Kasumi-1 (cell line): ENCODE measurements around the gene TMC3.

Source experiments
- DNase-seq, 2 experiments: peaks; one replicate each; lab custom pipeline; 2025; lab: John Stamatoyannopoulos, UW

Gene TMC3

GRCh38 chr15:81373775-81374395, at the start of gene TMC3:
Gene TMC3, minus strand, starts transcription at chr15:81374213. Its CDS starts 136 bp downstream, at chr15:81374077.
- DNase-seq, result no peak

DNA sequence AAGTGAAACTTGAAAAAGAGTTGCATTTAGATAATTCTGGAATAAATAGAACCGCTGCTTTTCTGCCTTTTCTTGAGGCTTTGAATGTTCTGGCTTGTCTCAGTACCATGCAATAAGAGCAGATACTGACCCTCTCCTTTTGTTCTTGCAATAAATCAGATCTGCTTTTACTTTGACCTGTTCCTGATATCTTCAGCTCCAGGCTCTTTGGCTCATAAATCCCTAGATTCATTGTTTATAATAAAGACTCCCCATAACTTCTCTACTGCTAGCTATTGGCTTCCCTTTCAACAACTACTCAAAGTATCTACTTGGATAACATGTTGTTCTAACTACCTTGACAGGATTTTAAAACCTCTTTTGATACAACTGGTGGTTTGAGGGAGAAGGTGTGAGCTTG, 47.4 kb upstream of the TMC3 start:
- DNase-seq, result no peak

DNA sequence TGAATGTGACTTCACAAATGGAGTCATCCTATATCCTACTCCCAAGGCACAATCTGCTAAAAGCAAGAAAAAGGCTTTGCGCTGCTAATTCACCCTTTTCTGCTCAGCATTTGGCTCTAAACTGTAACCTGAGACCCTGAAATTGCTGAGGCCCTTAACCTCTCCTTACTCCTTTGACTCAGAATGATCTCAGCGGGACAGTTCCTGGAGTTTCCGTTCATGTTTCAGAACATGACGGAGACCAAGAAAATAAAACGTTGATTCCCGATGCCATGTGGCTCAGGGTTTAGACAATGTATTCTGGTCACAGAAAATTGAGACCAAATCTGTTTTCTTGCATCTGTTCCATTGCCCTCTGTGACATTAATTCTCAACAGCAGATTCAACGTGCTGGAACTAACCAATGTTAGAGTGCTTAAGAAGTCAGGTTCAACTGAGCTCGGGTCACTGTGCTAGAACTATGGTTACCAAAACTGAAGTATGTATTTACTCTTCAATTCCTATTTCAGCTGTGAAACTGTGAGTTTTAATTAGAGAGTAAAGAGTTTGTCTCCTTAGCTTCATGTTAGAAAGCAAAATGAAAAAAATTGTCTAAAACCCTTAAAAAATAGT, 45.4 kb upstream of the TMC3 start:
- no peak for DNase-seq

DNA sequence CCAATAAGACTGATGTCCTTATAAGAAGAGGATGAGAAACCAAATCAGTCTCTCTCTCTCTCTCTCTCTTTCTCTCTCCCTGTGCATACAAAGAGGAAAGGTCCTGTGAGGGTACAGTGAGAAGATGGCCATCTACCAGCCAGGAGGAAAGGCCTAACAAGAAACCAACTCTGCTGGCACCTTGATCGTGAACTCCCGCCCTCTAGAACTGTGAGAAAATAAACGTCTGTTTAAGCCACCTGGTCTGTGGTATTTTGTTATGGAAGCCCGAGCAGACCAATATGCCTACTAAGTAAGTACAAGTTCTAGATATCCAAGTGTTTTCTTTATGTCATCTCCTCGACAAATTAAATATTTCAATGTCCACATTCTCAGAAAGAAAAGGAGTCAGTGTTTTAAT, 44.9 kb upstream of the TMC3 start:
- no peak for DNase-seq

GRCh38 chr15:81418444-81418843, 44.4 kb upstream of the TMC3 start:
- no peak for DNase-seq

DNA sequence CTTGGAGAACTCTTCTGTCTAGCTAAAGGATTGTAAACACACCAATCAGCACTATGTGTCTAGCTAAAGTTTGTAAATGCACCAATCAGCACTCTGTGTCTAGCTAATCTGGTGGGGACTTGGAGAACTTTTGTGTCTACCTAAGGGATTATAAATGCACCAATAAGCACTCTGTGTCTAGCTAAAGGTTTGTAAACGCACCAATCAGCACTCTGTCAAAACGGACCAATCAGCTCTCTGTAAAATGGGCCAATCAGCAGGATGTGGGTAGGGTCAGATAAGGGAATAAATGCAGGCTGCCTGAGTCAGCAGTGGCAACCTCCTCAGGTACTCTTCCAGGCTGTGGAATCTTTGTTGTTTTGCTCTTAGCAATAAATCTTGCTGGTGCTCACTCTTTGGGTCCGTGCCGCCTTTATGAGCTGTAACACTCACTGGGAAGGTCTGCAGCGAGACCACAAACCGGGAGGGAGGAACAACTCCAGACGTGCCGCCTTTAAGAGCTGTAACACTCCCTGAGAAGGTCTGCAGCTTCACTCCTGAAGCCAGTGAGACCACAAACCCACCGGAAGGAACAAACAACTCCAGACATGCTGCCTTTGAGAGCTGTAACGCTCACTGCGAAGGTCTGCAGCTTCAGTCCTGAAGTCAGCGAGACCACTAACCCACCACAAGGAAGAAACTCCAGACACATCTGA, 40.4 kb upstream of the TMC3 start:
- DNase-seq, result peak; percentile 93 to 95

DNA sequence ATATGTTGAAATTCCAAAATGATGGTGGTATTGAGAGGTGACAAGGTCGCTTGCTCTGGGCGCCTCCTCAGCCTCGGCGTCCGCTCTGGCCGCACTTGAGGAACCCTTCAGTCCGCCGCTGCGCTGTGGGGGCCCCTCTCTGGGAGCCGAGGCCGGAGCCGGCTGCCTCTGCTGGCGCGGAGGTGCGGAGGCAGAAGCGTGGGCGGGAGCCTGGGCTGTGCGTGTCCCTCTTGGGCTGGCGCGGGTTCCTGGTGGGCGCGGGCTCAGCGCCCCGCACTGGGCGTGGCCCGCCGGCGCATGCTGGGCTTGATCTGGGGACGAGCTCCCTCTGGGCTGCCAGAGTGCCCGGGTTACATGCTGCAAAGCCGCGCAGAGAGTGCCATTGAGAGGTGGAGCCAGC, 39.8 kb upstream of the TMC3 start:
- DNase-seq, result no peak

- no peak for DNase-seq
Observed at GRCh38 chr15:81411969-81412633, 38.1 kb upstream of the TMC3 start.

DNA sequence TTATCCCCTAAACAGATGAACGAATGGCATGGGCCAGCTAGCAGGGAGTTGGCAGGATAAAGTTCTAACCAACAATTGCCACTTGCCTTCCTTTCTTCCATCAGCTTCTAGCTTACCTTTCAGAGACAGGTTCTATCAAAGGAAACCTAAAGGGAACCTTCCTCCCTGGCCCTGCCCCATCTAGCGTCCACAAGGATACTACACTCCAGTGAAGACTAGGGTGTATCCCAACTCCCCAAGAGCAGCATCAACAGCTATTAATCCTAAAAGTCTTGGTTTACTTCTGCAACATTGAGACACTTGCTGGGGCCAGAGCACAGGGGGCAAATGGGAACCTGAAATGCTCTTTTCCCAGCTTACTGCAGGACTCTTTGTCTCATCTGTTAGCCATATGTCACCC, 37.0 kb upstream of the TMC3 start:
- DNase-seq, result no peak

- peak; percentile 76 to 89 for DNase-seq
Observed at GRCh38 chr15:81410318-81410753, 36.3 kb upstream of the TMC3 start.

DNA sequence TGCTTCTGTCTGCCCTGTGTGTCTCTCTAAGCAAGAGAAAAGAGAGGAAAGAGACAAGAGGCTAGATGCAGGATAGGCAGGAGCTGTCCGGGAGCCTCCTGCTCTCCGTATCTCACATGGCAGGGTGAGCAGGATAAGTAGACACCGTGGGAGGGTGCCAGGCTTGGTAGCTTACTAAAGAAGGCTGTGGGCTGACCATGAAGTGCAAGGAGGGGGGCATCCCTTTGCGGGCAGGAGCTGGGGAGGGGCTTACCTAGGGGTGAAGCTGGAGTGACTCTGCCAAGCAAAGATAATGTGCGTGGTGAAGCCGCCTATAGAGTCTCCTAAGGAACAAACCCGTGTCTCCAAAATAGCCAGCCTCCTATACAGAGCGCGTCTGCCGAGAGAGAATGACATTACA, 33.7 kb upstream of the TMC3 start:
- no peak for DNase-seq

DNA sequence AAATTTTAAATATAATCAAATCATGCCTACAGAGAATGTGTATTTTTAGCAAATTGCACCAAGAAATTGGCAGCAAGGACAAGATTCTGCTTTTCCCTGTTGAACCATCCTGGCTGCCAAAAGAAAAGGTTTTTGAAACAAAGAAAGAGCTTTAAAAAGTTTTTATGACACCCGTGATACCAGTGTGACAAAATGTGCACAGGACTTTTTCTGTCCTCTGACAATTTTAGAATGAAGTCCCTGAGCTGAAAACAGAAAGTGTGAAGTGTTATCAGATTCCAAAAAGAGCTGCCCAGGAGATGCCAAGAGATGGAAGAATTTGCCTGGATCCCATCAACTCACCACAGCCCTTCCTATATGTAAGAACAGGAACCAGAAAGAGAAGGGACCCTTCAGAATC, 33.2 kb upstream of the TMC3 start:
- DNase-seq, result no peak

DNA sequence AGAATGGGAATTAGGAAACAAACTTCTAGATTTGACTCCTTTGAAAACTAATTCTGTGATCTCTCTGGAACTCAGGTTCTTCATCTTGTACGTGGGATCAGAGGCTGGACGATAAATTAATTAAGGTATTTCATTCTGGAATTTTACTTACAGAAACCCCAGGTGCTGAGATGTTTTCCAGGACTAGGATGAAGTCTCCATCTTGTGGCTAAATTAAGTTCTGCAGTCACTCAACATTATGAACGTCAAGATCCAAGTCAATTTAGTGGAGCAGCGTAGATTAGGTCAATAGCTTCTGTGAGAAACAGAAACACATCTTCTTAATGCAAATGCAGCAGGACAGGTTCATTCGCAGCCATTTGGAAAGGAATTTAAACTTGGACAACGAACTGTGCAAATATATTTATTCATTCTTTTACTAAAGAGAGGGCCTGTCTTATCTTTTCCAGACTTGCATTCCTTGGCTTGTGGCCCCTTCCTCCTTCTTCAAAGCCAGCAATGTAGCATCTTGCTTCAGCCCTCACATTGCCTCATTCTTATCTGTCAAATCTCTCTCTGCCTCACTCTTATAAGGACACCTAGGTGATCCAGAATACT, 26.7 kb upstream of the TMC3 start:
- peak; percentile 71 to 76 for DNase-seq

GRCh38 chr15:81398910-81399551, 25.0 kb upstream of the TMC3 start:
- no peak for DNase-seq

GRCh38 chr15:81398456-81398855, 24.4 kb upstream of the TMC3 start:
- no peak for DNase-seq

- DNase-seq, result no peak
Observed at GRCh38 chr15:81394603-81395002, 20.6 kb upstream of the TMC3 start.

- no peak for DNase-seq
Observed at GRCh38 chr15:81391657-81392056, 17.6 kb upstream of the TMC3 start.

GRCh38 chr15:81388436-81388770, 14.4 kb upstream of the TMC3 start:
- DNase-seq, result no peak

DNA sequence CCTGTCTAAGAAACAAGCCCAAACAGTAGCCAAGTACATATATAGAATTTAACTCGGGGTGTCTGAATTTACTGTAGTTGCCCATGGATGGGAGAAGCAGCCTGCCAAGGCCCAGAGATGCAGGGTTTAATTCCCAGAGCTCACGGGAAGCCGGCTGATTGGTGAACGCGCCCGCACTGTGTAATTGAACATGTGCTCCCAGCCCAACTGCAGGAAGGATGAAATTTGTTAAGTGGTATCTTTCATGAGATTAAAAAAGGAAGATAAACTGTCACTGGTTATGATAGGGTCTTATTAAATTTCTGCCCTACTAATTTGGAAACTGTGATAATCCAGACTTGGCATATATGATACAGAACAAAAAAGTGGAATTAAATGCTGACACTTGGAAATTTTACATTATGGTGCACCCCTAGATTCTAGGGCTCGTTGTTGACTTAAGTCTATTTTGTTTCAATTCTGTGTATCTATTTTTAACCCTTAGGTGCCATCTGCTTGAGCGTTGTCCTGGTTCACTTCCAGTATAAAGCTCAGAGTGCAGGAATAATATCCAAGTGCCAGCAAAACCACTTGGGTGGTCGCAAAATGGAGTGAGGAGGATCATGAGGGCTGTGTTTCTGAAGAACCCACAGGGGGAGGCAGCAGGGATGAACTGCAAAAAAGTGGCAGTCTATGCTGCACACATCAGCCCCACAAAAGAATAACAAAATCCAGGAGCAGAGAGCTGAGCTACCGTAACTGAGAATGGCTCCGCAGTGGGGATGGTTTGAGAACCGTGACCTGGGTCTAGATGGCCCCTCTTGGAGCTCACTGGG, 13.8 kb upstream of the TMC3 start:
- no peak for DNase-seq

DNA sequence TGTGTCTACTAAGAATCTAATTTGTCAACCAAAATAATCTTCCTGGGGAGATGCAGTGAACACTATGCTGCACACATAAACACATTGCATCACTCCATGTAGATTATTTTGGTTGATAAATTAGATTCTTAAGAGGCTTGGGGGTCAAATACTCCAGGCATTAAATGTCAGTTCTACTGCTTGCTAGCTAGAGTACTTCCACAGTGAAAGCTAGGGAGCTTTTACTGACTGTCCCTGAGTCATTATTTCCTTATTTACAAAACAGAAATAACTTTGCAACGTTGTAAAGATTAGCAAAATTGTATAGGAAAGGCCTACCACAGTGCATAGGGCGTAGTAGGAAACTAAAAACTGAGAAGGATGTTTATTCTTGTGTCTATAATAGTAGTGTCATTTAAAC, 12.9 kb upstream of the TMC3 start:
- DNase-seq, result no peak

DNA sequence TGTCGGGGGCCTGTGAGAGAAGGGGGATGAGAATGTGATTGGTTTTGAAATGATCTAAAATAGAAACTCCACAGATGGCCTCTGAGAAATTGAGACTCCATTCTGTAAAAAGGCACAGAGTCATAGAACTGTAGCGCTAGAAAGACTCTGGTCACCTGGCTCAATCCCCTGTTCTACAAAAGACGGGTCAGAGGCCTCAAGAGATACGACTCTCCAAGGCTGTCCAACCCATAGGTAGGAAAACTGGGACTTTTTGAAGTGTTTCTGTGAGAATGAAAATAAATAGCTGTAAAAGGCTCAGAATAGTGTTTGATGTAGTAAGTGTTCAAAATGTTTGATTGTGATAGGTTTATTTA, 11.7 kb upstream of the TMC3 start:
- no peak for DNase-seq
